GM18508 (cell line): ENCODE data around the gene CES4A.
"Not testable (repeated sequence)": the region's sequence is repeated elsewhere in the genome, so short reads cannot be mapped to it uniquely, and the experiment has no call there.

Experiments
- ATAC-seq: cut with Tn5 transposase; IDR thresholded peaks from one replicate; pipeline ENCODE4 v1.9.1; 2021; ENCODE audit warnings: moderate number of reproducible peaks; ENCODE audit not compliant: insufficient read depth, unreplicated experiment

The CES4A gene

GRCh38 chr16:67039260-67040020 is 51.1 kb downstream of the CES4A start:
- no peak for ATAC-seq

GRCh38 chr16:67040166-67040565 is 51.8 kb downstream of the CES4A start:
- no peak for ATAC-seq

DNA sequence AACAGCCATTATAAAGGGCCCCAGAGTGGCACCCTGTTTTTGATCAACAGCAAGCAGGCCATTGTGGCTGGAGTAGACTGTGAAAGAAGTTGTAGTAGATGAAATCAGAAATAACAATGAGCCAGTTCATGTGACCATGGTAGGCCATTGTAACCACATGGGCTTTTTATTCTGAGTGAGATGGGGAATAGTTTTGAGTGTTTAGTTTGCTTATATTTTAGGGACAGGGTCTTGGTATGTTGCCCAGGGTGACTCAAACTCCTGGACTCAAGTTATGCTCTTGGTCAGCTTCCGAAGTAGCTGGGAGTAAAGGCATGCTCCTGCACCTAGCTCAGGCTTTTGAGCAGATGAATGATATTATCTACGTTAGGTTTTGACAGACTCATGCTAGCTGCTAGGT is 52.5 kb downstream of the CES4A start:
- ATAC-seq, result no peak

DNA sequence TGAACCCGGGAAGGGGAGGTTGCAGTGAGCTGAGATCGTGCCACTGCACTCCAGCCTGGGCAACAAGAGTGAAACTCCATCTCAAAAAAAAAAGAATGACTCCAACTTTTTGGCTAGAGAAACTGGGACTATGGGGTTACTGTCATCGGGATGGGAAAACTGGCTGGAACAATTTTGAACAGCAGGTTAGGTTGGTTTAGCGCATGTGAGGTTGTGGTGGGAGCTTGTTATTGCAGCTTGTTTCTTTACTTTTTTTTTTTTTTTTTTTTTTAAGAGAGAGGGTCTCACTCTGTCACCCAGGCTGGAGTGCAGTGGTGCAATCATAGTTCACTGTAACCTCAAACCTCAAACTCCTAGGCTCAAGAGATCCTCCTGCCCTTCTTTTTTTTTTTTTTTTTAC is 53.1 kb downstream of the CES4A start:
- ATAC-seq, result not testable (repeated sequence)

- ATAC-seq, result no peak
Measured at GRCh38 chr16:67043420-67043819, 55.0 kb downstream of the CES4A start.

DNA sequence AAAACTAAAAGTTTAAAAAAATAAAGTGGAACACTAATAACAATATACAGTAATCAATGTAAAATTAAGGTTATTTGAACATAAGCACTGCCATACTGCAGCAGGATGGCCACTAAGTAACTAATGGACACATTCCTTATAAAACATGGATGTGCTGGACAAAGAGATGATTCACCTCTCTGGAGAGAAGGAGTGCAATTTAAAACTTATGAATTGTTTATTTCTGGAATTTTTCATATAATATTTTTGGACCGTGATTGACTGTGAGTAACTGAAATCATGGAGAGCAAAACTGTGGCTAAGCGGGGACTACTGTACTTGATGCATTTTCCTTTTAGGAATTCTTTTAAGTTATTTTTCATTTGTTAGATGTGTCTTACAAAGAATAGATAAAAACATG is 62.4 kb downstream of the CES4A start:
- no peak for ATAC-seq

DNA sequence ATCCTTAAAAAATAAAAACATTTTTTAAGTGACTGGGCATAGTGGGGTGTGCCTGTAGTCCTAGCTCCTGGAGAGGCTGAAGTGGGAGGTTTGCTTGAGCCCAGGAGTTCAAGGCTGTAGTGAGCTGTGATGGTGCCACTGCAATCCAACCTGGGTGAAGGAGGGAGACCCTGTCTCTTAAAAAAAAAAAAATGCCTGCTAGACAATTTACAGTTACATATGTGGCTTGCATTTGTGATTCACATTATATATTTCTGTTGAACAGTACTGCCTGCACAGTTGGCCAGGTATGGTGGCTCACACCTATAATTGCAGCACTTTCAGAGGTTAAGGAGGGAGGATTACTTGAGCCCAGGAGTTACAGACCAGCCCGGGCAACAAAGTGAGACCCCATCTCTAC is 64.0 kb downstream of the CES4A start:
- ATAC-seq, result no peak

DNA sequence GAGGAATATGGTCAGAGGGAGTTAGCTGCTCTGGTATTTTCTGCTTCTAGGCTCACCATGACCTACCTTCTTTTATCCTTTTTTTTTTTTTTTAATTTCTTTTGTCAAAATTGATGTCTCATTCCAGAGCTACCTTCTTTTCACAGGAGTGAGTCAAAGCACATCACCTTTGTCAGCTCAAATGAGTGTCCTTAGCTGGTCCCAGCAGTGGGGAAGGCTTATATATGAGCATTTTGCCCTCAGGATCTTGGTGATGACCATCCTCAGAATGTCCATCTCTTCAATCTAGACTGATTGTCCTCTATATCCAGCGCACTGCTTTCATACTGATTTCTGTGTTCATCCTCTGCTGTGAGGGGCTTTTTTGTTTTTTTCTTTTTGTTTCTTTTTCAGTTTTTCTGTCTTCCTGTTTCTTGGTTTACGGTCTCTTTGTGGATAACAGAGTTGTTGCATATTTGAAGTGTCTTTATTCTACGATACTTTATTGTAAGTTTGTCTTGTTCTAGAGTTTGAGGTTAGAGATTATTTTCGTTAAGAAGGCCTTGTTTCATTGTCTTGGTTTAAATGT is 65.5 kb downstream of the CES4A start:
- no peak for ATAC-seq

DNA sequence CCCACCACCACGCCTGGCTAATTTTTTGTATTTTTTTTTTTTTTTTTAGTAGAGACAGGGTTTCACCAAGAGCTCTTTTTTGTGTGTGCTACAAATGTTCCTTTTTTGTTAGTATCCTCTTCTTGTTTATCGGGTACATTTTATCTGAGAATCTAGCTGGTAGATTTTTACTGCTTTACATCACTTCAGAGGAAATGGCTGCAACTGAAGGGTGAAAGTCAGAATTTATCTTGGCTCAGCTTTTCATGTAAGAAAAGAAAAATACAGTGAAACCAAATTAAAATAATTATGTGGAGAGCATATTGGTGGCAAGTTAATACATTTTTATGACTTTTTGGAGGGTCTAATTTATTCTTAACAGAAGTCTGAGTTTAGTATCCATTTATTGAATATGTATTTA is 66.5 kb downstream of the CES4A start:
- ATAC-seq, result no peak

DNA sequence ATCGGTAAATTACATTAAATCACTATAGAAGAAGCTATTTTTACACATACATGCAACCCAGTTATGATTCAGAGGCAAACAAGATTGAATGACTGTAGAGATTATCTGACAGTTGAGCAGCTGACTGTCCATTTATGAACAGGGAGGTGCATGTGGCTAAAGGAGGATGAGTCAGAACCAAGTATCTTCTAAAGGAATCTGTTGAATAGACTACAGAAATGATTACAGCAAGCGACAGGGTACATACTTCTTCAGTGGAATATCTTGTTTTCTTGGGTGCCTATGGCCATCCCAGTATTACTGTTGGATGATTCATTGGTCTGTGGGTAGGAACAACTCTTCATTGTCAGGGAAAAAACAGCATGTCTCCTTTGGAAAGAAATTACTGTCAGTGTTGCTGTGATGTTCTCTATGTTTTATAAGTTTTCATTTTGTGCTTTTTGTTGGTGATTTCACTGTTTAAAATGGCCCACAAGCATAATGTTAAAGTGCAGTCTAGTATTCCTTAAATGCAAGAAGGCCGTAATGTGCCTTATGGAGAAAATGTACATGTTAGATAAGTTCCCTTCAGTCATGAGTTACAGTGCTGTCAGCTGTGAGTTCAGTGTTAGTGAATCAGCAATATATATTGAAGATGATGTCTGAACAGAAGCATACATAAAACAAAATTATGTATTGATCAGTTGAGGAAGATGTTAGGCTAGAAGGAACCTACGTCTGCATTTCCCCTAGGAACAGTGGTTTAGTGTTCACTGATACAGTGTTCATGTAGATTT is 67.5 kb downstream of the CES4A start:
- ATAC-seq, result no peak
